Chondrocyte (in vitro differentiated cells): ENCODE measurements around the gene PPM1A. TPM values are rescaled to one million over a fixed set of nuclear protein-coding genes. Genes with fewer than 3 reads are reported as not detected.

Source experiments
- DNase-seq: peaks from one replicate; pipeline ENCODE4 v3.0.0; 2021; ENCODE audit warnings: mixed read lengths, low spot score
- H3K27ac Mint-ChIP-seq: one replicate; pipeline ENCODE4 v1.8.0; 2021; ENCODE audit warnings: mild to moderate bottlenecking, moderate library complexity, mixed read lengths; ENCODE audit not compliant: unreplicated experiment
- H3K27me3 Mint-ChIP-seq: 2 replicates; pipeline ENCODE4 v1.8.0; 2021; ENCODE audit warnings: low read depth, mixed read lengths
- H3K36me3 Mint-ChIP-seq: 2 replicates; pipeline ENCODE4 v1.8.0; 2021; ENCODE audit warnings: low read depth, mixed read lengths
- H3K4me1 Mint-ChIP-seq: 2 replicates; pipeline ENCODE4 v1.8.0; 2021; ENCODE audit warnings: low read depth, mild to moderate bottlenecking, mixed read lengths
- H3K4me3 Mint-ChIP-seq: one replicate; pipeline ENCODE4 v1.8.0; 2021; ENCODE audit warnings: mild to moderate bottlenecking, moderate library complexity, mixed read lengths; ENCODE audit not compliant: unreplicated experiment
- H3K9me3 Mint-ChIP-seq: 2 replicates; pipeline ENCODE4 v1.8.0; 2021; ENCODE audit warnings: low read depth, mixed read lengths
- total RNA-seq: library from RNA; stranded (reverse); gene quantifications from 3 replicates; pipeline ENCODE4 v1.2.1, GENCODE V29; 2021
- TF ChIP-seq, protein P1 (sequence below): fragments of 200-600 bp; sonication (generic); IDR thresholded peaks from 2 replicates; pipeline ENCODE4 v1.5.0; 2021; ENCODE audit warnings: antibody characterized with exemption, mild to moderate bottlenecking, moderate library complexity

Gene PPM1A
- total RNA-seq, 1 donor from 2014 or later: 43.9 TPM

DNA sequence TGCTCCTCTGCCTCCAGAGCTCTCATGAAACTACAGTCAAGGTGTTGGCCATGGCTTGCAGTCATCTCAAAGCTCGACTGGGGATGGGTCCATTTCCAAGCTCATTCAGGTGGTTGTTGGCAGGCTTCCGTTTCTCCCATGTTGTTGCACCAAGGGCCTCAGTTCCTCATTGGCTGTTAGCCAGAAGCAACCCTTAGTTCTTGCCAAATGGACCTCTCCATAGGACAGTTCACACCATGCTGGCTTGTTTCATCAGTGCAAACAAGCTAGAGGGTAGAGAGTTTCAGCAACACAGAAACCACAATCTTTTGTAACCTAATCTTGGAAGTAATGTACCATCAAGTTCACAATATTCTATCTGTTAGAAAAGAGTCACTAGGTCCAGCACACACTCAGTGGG lies 22.7 kb upstream of the PPM1A start:
- no peak for DNase-seq
- TF ChIP-seq, protein P1, sequence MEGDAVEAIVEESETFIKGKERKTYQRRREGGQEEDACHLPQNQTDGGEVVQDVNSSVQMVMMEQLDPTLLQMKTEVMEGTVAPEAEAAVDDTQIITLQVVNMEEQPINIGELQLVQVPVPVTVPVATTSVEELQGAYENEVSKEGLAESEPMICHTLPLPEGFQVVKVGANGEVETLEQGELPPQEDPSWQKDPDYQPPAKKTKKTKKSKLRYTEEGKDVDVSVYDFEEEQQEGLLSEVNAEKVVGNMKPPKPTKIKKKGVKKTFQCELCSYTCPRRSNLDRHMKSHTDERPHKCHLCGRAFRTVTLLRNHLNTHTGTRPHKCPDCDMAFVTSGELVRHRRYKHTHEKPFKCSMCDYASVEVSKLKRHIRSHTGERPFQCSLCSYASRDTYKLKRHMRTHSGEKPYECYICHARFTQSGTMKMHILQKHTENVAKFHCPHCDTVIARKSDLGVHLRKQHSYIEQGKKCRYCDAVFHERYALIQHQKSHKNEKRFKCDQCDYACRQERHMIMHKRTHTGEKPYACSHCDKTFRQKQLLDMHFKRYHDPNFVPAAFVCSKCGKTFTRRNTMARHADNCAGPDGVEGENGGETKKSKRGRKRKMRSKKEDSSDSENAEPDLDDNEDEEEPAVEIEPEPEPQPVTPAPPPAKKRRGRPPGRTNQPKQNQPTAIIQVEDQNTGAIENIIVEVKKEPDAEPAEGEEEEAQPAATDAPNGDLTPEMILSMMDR: no peak
- Mint-ChIP-seq H3K27me3 (no peaks in the 10 kb centered on the region), H3K9me3 (peaks cover 8% of the 10 kb centered on the region), H3K4me1 (no peaks in the 10 kb centered on the region), H3K36me3 (no peaks in the 10 kb centered on the region), H3K27ac (no peak overlapping the region), H3K4me3 (no peak overlapping the region)

DNA sequence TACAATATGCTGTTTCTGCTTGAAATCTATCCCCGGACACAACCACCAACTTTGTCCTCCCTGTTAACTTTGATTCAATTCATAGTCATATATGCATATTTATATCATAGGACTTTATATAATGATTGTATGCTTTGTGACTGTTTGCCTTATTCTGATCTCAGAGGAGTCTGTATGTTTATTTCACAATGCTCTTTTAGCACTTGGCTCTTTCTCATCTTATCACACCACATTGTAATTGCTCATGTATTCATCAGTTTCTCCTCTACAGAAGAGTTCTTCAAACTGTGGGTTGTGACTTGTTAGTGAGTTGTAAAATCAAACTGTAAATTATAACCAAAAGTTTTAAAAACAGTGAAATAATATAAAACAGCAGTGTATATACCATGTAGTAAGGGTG lies 21.7 kb upstream of the PPM1A start:
- peaks cover 11% of the 10 kb centered on the region for H3K9me3 Mint-ChIP-seq
- TF ChIP-seq, protein P1: no peak
- H3K36me3 Mint-ChIP-seq: peaks cover 2% of the 10 kb centered on the region
- no peak overlapping the region for H3K27ac Mint-ChIP-seq
- H3K4me1 Mint-ChIP-seq: no peaks in the 10 kb centered on the region
- no peak for DNase-seq
- no peak overlapping the region for H3K4me3 Mint-ChIP-seq
- H3K27me3 Mint-ChIP-seq: no peaks in the 10 kb centered on the region

DNA sequence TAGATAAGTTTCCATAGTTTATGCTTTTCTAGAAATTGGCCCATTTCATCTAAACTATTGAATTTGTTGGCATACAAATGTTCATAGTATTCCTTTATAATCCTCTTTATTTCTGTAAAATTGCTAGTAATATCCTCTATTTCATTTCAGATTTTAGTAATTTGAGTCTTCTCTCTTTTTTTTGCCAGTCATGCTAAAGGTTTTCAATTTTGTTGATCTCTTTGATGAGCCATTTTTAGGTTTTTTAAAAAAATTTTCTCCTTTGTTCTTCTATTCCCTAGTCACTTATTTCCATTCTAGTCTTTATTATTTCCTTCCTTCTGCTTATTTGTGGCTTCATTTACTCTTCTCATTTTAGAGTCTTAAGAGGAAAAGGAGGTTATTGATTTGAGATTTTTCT lies 19.4 kb upstream of the PPM1A start:
- H3K36me3 Mint-ChIP-seq: peaks cover 7% of the 10 kb centered on the region
- no peak for DNase-seq
- no peak overlapping the region for H3K27ac Mint-ChIP-seq
- H3K4me3 Mint-ChIP-seq: no peak overlapping the region
- TF ChIP-seq, protein P1: no peak
- no peaks in the 10 kb centered on the region for H3K27me3 Mint-ChIP-seq
- no peaks in the 10 kb centered on the region for H3K4me1 Mint-ChIP-seq
- H3K9me3 Mint-ChIP-seq: peaks cover 20% of the 10 kb centered on the region

DNA sequence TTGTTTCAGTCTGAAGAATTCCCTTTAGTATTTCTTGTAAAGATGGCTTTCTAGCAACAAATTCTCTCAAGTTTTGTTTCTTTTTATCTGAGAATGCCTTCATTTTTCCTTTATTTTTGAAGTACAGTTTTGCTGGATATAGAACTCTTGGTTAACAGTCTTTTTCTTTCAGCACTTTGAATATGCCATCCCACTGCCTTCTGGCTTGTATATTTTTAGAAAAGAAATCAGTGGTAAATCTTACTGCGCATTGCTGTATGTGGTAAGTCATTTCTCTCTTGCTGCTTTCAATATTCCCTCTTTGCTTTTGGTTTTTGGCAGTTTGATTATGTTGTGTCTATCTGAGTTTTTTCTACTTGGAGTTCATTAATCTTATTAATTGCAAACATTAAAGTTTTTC lies 16.8 kb upstream of the PPM1A start:
- H3K9me3 Mint-ChIP-seq: peaks cover 20% of the 10 kb centered on the region
- TF ChIP-seq, protein P1: no peak
- H3K27me3 Mint-ChIP-seq: no peaks in the 10 kb centered on the region
- peaks cover 7% of the 10 kb centered on the region for H3K36me3 Mint-ChIP-seq
- no peak overlapping the region for H3K27ac Mint-ChIP-seq
- H3K4me1 Mint-ChIP-seq: peaks cover 11% of the 10 kb centered on the region
- H3K4me3 Mint-ChIP-seq: no peak overlapping the region
- no peak for DNase-seq

DNA sequence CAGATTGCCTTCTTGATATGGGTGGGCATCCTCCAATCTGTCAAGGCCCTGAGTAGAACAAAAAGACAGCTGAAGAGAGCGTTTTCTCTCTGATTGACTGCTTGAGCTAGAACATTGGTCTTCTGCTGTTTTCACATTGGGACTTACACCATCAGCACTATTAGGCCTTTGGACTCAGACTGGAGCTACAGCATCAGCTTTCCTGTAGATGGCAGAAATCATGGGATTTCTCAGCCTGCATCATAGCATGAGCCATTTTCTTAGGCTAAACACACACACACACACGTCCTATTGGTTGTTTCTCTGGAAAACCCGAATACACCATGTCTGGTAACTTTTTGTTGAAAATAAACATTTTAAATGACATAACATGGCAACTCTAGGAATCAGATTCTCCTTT lies 15.8 kb upstream of the PPM1A start:
- Mint-ChIP-seq H3K27ac (no peak overlapping the region), H3K27me3 (no peaks in the 10 kb centered on the region), H3K4me1 (peaks cover 11% of the 10 kb centered on the region), H3K36me3 (peaks cover 7% of the 10 kb centered on the region), H3K9me3 (peaks cover 20% of the 10 kb centered on the region), H3K4me3 (no peak overlapping the region)
- TF ChIP-seq, protein P1: no peak
- DNase-seq: no peak
